B cell (primary cell): ENCODE data around the gene SLC22A17. TPM values are rescaled to one million over a fixed set of nuclear protein-coding genes. Genes with fewer than 3 reads are reported as not detected.

Experiments
- ATAC-seq: fragments of 200-7000 bp; cut with Tn5 transposase; one replicate; pipeline ENCODE4 v1.10.0; 2021; ENCODE audit warnings: low read depth, mild to moderate bottlenecking, moderate number of reproducible peaks, moderate library complexity
- CTCF ChIA-PET: fragments of 350-600 bp; sonication (Branson Sonifier 250); formaldehyde crosslinking; loops from one replicate; lab custom pipeline; 2021; ENCODE audit warnings: antibody characterized with exemption, inconsistent platforms; lab: Charles Lee
- POLR2A ChIA-PET: fragments of 350-600 bp; sonication (Branson Sonifier 250); formaldehyde crosslinking; loops from one replicate; lab custom pipeline; 2021; ENCODE audit warnings: antibody characterized with exemption; lab: Charles Lee
- DNase-seq: peaks from one replicate; pipeline ENCODE4 v3.0.0; 2013
- H2AFZ ChIP-seq: 2 replicates; pipeline ENCODE4 v1.6.1; 2012; ENCODE audit warnings: mild to moderate bottlenecking, low read depth, low read length; ENCODE audit not compliant: insufficient read depth, poor library complexity, severe bottlenecking
- H3K27ac ChIP-seq, 2 donors: 1 replicate in 1 of 2; 2 replicates in 1 of 2; pipeline ENCODE4 v1.5.1; 2012 to 2013; ENCODE audit warnings: low read length in 2 of 2, mild to moderate bottlenecking in 2 of 2, moderate library complexity in 1 of 2
- H3K27me3 ChIP-seq, 4 experiments: fragments of 200-600 bp in 1 of 4; sonication (generic) in 1 of 4; replicated peaks in 1 of 4; 1 replicate in 2 of 4; 2 replicates in 2 of 4; pipeline versions ENCODE4 v1.6.1 to v1.7.0; 2013 to 2016; ENCODE audit warnings: low read length in 3 of 4, mild to moderate bottlenecking in 2 of 4, mixed read lengths in 1 of 4, moderate library complexity in 1 of 4; ENCODE audit not compliant: insufficient read depth in 4 of 4, control insufficient read depth in 3 of 4; ENCODE audit errors: control extremely low read depth in 1 of 4
- H3K36me3 ChIP-seq, 2 experiments: replicated peaks in 1 of 2; 1 replicate in 1 of 2; 2 replicates in 1 of 2; pipeline versions ENCODE4 v1.6.1 to v1.7.1; 2013; ENCODE audit warnings: low read length in 1 of 2; ENCODE audit not compliant: insufficient read depth in 2 of 2, control insufficient read depth in 1 of 2; ENCODE audit errors: control extremely low read depth in 1 of 2, extremely low read depth in 1 of 2
- H3K4me1 ChIP-seq, 2 donors: fragments of 200-600 bp in 1 of 2; sonication (generic) in 1 of 2; 1 replicate in 1 of 2; 2 replicates in 1 of 2; pipeline versions ENCODE4 v1.5.1 to v1.6.1; 2013 to 2017; ENCODE audit warnings: low read length in 2 of 2; ENCODE audit not compliant: control insufficient read depth in 2 of 2, insufficient read depth in 2 of 2
- H3K4me2 ChIP-seq: replicated peaks from 2 replicates; pipeline ENCODE3; 2012; ENCODE audit warnings: mild to moderate bottlenecking, low read depth, low read length; ENCODE audit not compliant: poor library complexity, severe bottlenecking
- H3K4me3 ChIP-seq, 5 experiments: fragments of 200-600 bp in 1 of 5; sonication (generic) in 1 of 5; 1 replicate in 3 of 5; 2 replicates in 2 of 5; pipeline versions ENCODE4 v1.5.1 to v1.7.0; 2011 to 2016; ENCODE audit warnings: low read length in 4 of 5, mild to moderate bottlenecking in 4 of 5, low read depth in 2 of 5, control low read depth in 1 of 5, moderate library complexity in 1 of 5; ENCODE audit not compliant: insufficient read depth in 1 of 5; ENCODE audit errors: control extremely low read depth in 1 of 5, extremely low read depth in 1 of 5
- H3K79me2 ChIP-seq: fragments of 200-600 bp; sonication (generic); one replicate; pipeline ENCODE4 v1.6.0; 2016; ENCODE audit warnings: low read length; ENCODE audit not compliant: control insufficient read depth, insufficient read depth
- H3K9ac ChIP-seq: fragments of 200-600 bp; sonication (generic); 2 replicates; pipeline ENCODE4 v1.6.1; 2017; ENCODE audit warnings: mild to moderate bottlenecking, low read length, moderate library complexity
- H3K9me3 ChIP-seq, 3 donors: one replicate each; pipeline versions ENCODE4 v1.6.1 to v1.7.1; 2013; ENCODE audit warnings: low read length in 2 of 3; ENCODE audit not compliant: control insufficient read depth in 2 of 3, insufficient read depth in 1 of 3; ENCODE audit errors: control extremely low read depth in 1 of 3
- H4K20me1 ChIP-seq: 2 replicates; pipeline ENCODE4 v1.6.0; 2012; ENCODE audit warnings: mild to moderate bottlenecking, low read length; ENCODE audit not compliant: insufficient read depth, control insufficient read depth, poor library complexity, severe bottlenecking
- H3K27ac Mint-ChIP-seq: one replicate; pipeline ENCODE4 v1.8.0; 2021; ENCODE audit warnings: mixed read lengths
- H3K27me3 Mint-ChIP-seq: one replicate; pipeline ENCODE4 v1.8.0; 2021; ENCODE audit warnings: mixed read lengths
- H3K4me1 Mint-ChIP-seq: one replicate; pipeline ENCODE4 v1.8.0; 2021; ENCODE audit warnings: mixed read lengths
- H3K4me3 Mint-ChIP-seq: one replicate; pipeline ENCODE4 v1.8.0; 2021; ENCODE audit warnings: mixed read lengths
- H3K9me3 Mint-ChIP-seq: one replicate; pipeline ENCODE4 v1.8.0; 2022; ENCODE audit warnings: mixed read lengths; ENCODE audit not compliant: insufficient read depth
- CTCF ChIP-seq: fragments of 200-600 bp; IDR thresholded peaks from one replicate; pipeline ENCODE4 v1.8.0; 2022; ENCODE audit warnings: antibody characterized with exemption, mild to moderate bottlenecking
- EZH2 ChIP-seq: IDR thresholded peaks from 2 replicates; pipeline ENCODE4 v1.6.1; 2012; ENCODE audit warnings: borderline replicate concordance, low read depth, mild to moderate bottlenecking, moderate library complexity, low read length; ENCODE audit not compliant: insufficient read depth, poor library complexity, severe bottlenecking
- WGBS: methylation state at CpG from one replicate; pipeline ENCODE4 v1.1.5; 2013; ENCODE audit warnings: missing lambda C conversion rate; ENCODE audit not compliant: insufficient coverage; 5-methylcytosine and 5-hydroxymethylcytosine counted together
- intact Hi-C: fragments of 100-400 bp; cut with micrococcal nuclease; formaldehyde crosslinking; loops from one replicate; pipeline ENCODE4 v1.10.0; 2022
- polyA plus RNA-seq: library from polyadenylated mRNA; depleted of rRNA; stranded (reverse); fragments of >200 nt; gene quantifications from 2 replicates; pipeline ENCODE4 v1.2.3, GENCODE V29; 2012
- total RNA-seq, 2 donors: library from RNA; stranded (reverse); fragments of 120-200 nt in 1 of 2; gene quantifications; 1 replicate in 1 of 2; 2 replicates in 1 of 2; pipeline versions ENCODE4 v1.2.3 to v1.2.4, GENCODE V29; 2013 to 2022

The SLC22A17 gene
- total and polyA plus RNA-seq, 2 donors (not counting 1 experiment from before 2014, with no cell fraction given) = 0.89 to 0.92 TPM

- H3K9ac ChIP-seq = no peak overlapping the region
- intact Hi-C loops = no loop called here
- POLR2A ChIA-PET = no interaction called here
Measured at GRCh38 chr14:23375527-23376251, 23.0 kb upstream of the SLC22A17 start.

More at GRCh38 chr14:23375527-23376251, 23.0 kb upstream of the SLC22A17 start:
- Mint-ChIP-seq H3K27ac (no peak overlapping the region), H3K27me3 (peaks cover 16% of the 10 kb centered on the region), H3K4me1 (no peaks in the 10 kb centered on the region), H3K9me3 (no peaks in the 10 kb centered on the region), H3K4me3 (no peak overlapping the region)
- H3K27ac ChIP-seq = no peak overlapping the region
- no peaks in the 10 kb centered on the region for H4K20me1 ChIP-seq
- ATAC-seq = no peak
- H2AFZ ChIP-seq = no peak overlapping the region
- H3K4me2 ChIP-seq = no peak overlapping the region
- no peaks in the 10 kb centered on the region for H3K79me2 ChIP-seq
- WGBS = 96% methylated on average over 20 of the region's 21 CpGs
- DNase-seq = no peak
- H3K4me1 ChIP-seq = no peaks in the 10 kb centered on the region
- CTCF ChIA-PET = interaction anchor here (8.7 kb wide), 1 partner anchor 108 kb away, joined by 129 read pairs; no protein-coding TSS in a partner anchor
- H3K36me3 ChIP-seq = no peaks in the 10 kb centered on the region
- H3K27me3 ChIP-seq = peaks cover 0 to 10% (median under 1%) of the 10 kb centered on the region in 4 experiments
- H3K4me3 ChIP-seq = no peak overlapping the region
- TF ChIP-seq CTCF = no peak
- TF ChIP-seq EZH2 = no peak
- no peaks in the 10 kb centered on the region for H3K9me3 ChIP-seq
